Stimulated activated CD4-positive, alpha-beta T cell treated with anti-CD3 and anti-CD28 coated beads, TNF-alpha, amount 100 ng/mL, for 1 hour (primary cell): ENCODE results near the gene NFASC.
A peak's percentile ranks its signal among the peaks of the same experiment; 100 is the strongest.

Experiments used
- DNase-seq, 3 donors: peaks; one replicate each; pipeline ENCODE4 v3.0.0-alpha.2; 2020; ENCODE audit warnings: low read depth in 3 of 3, low spot score in 1 of 3

NFASC gene

DNA sequence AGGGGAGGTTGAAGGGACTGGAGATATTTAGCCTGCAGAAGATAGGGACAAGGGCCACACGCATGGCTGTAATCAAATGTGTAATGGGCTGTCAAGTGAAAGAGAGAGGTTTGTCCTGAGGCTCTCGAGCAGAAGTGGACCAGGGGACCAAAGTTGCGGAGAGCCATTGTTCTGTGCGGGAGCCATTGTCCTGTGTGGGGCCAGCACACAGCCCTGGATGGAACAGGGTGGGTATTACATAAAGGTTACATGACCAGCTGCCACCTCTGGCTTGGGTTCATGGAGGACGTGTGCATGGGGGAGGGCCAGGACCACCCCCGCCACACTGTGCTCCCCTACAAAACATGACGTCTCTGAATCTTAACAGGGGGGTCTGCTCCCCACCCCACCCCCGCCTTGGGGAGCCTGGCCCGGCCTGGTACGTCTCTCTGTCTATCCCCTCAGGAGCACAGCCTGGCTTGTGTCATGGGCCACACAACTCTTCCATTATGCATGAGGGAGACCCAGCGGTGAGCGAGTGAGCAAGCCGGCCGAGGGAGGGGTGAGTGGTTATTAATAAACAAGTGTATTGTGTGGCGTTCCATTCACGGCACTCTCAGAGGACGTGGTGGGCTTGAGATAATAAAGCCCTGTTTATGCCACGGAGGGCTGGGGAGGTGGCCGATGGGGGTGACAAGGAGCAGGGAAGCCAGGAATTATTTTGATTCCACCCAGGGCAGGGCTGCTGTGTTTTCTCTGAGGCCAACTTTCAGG lies at the start of gene NFASC:
TSS of gene NFASC (plus strand) at position 703 of the 753 bp plus-strand sequence. CDS start 73,454 bp downstream, outside the sequence.
- DNase-seq = no peak

DNA sequence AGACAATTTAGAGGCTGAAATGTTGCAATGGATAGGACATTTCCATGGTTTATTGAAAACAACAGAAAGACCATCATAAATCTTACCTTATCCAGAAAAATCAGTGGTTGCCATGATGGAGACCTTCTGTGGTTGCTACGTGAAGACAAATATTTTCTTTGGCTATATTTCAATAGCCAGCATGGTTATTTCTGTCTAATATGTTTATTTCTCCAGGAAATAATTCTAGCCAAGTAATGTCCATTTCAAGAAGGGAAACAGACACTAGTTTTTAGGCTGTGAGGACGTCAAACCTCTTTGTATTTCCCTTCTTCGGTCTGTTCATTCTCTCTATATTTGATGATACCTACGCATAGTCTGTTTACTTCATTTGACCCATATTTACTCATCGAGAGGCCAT lies 49.2 kb upstream of the NFASC start:
- DNase-seq = no peak

DNA sequence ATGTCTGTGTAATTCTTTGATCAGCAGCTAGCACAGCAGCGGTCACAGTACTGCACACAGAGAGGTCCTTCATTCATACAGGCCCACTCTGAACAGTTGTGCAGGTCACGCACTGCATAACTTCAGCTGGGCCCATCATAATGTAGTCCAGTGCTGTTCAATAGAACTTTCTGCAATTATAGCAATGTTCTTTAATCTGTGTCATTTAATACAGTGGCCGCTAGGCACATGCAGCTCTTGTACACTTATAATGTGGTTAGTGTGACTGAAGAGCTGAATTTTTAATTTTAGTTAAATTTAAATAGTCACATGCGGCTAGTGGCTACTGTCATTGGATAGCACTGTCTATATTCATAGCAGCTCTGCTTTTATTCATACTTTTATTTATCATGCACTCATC lies 48.7 kb upstream of the NFASC start:
- no peak for DNase-seq

DNA sequence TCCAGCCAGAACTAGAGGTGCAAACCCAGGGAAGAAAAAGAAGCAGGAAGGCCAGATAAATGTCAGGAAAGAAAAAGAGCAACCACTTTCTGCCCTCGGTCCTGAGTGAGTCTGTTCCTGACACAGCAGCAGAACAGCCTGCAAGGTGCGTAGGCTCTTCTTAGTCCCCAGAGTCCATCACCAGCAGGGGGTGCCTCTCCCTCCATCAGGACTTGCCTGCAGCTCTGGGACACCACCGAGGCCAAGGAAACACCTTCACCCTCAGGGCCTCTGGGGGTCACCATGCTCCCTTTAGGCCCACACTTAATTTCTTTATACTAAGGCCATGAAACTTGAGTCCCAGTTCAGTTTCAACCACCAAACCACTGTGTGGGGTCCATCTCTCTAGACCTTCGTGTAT lies 43.7 kb upstream of the NFASC start:
- no peak for DNase-seq

GRCh38 chr1:204828352-204828850 lies 42.3 kb upstream of the NFASC start:
- peak in 1 of 3 donors; percentile 20 for DNase-seq

GRCh38 chr1:204829133-204829825 lies 41.4 kb upstream of the NFASC start:
- DNase-seq = no peak

DNA sequence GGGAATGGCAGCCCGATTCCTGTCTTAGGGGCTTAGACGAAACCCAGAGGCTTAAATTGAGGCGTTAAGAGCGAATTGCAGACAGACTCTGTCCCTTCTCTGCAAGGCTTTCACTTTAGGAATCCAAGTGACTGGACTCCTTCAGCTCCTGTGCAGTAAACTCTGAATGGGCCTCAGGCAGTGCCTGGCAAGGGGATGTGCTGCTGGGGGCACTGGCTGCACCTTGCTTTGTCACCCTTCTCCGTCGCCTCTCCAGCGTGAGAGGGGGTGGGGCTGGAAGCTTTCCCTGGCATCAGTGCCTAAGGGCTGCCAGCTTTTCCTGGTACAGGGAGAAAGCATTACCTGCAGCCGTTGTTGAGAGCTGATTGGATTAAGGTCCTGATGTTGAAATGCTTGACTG lies 39.9 kb upstream of the NFASC start:
- DNase-seq = no peak

DNA sequence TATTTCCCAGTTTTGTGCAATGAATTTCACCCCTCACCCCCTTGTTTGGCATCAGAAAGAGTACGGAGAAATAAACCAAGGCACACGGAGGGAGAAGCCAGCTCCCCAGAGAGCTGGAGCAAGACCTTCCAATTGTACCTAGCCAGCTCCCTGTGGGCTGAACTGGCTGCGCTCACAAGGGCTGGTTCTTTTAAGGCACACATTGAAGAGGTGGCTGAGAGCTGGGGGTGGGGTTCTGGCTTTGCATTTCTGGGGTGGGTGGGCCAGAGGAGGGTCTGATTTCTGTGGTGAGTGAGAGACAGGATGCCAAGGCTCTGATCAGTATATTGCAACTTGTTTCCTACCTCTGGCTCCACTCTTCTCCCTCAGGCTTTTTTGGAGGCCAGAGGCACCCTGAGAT lies 39.5 kb upstream of the NFASC start:
- no peak for DNase-seq

GRCh38 chr1:204834336-204834735 lies 36.3 kb upstream of the NFASC start:
- no peak for DNase-seq

- no peak for DNase-seq
These were observed 35.9 kb upstream of the NFASC start for GRCh38 chr1:204834752-204835151.

GRCh38 chr1:204835737-204836136 lies 34.9 kb upstream of the NFASC start:
- no peak for DNase-seq

- no peak for DNase-seq
These were observed 33.8 kb upstream of the NFASC start for GRCh38 chr1:204836856-204837255.

- DNase-seq = no peak
These were observed 33.1 kb upstream of the NFASC start for GRCh38 chr1:204837440-204838084.

- no peak for DNase-seq
These were observed 29.3 kb upstream of the NFASC start for GRCh38 chr1:204841316-204841715.

DNA sequence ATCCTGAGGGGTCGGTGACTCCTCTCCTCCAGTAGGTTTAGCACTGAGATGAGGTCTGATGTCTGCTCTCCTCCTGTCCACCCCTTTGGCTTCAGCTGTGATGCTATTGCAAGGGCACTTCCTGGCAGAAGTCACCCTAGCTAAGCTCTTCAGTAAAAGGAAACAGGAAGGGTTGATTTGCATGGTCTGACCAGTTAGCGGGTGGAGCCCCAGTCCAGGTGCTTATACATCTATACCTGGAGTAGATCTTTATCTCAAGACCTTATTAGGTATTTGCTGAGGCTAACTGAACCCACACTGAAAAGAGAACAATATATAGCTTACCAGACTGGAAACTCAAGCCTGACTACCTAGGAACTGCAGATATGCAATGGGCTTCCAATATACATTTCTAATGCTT lies 28.9 kb upstream of the NFASC start:
- DNase-seq = no peak

DNA sequence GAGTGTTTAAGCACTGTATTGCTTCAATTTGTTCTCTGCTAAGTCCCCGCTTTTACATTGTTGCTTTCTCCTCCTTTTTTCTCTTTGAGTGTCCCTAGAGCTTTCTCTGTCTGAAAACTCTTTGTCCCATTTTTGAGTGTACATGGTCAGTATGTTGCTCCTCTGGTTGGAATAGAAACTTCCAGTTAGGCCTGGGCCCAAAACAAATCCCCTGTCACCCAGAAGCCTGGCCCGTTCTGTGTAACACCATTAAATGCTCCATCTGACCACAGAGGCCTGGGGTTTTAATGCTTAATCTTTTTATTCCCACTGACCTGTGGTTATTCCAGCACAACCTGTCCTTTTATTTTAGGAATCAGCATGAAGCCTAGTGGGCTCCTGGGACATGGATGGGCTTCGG lies 28.3 kb upstream of the NFASC start:
- DNase-seq = no peak

DNA sequence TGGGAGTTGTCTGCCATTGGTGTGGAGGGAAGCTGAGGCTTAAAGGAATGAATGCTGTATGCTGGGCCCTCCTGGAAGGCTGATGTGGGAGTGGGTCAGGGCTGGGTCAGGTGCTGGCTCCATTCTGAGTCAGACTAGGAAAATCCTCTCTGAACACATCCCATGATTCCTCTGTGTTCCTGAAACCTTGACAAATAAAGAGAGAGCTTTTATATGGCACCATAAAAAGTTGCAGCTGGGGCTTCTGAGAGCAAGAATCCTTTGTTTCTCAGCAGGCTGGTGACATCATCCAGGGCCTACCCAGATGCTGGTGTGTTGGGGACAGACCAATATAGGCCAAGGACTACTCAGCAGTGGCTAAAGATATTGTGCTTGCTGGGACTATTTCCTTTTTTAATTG lies 27.8 kb upstream of the NFASC start:
- DNase-seq = no peak

- DNase-seq = no peak
These were observed 24.1 kb upstream of the NFASC start for GRCh38 chr1:204846546-204846945.

- no peak for DNase-seq
These were observed 22.1 kb upstream of the NFASC start for GRCh38 chr1:204848579-204848978.

- no peak for DNase-seq
These were observed 17.8 kb upstream of the NFASC start for GRCh38 chr1:204852854-204853253.

GRCh38 chr1:204853436-204853835 lies 17.2 kb upstream of the NFASC start:
- DNase-seq = no peak

GRCh38 chr1:204854286-204854685 lies 16.4 kb upstream of the NFASC start:
- no peak for DNase-seq
